HCT116 (cell line): Measurements from ENCODE around the gene CDKAL1. TPM values are rescaled to one million over a fixed set of nuclear protein-coding genes. Genes with fewer than 3 reads are reported as not detected.

ENCODE experiments used
- ATAC-seq: fragments of 200-7000 bp; cut with Tn5 transposase; 2 replicates; pipeline ENCODE4 v1.9.1; 2020; ENCODE audit warnings: mild to moderate bottlenecking, moderate library complexity
- BruUV-seq: library from RNA; stranded (reverse); fragments of 400-500 nt; replicated peaks from 2 replicates; lab custom pipeline; 2021; lab: Mats Ljungman, UMichigan
- CTCF ChIA-PET: fragments of 300-600 bp; sonication (Branson Sonifier 250); formaldehyde crosslinking; loops from one replicate; lab custom pipeline; 2021; ENCODE audit warnings: antibody characterized with exemption; lab: Charles Lee
- POLR2A ChIA-PET: fragments of 300-600, 350-600 bp; sonication (Branson Sonifier 250); formaldehyde crosslinking; loops from one replicate; lab custom pipeline; 2021; ENCODE audit warnings: antibody characterized with exemption; lab: Charles Lee
- RAD21 ChIA-PET, 2 experiments: fragments of 300-600 bp; sonication (Branson Sonifier 250); formaldehyde crosslinking; loops; one replicate each; lab custom pipeline; 2023; ENCODE audit warnings: low total read pairs in 2 of 2; ENCODE audit not compliant: uncharacterized antibody in 2 of 2, unreplicated experiment in 2 of 2, low non-redundant PET in 1 of 2; lab: Charles Lee
- DNase-seq: peaks from one replicate; pipeline ENCODE4 v3.0.0-alpha.2; 2010; ENCODE audit warnings: low read depth, low spot score
- H2AFZ ChIP-seq: fragments of 200-600 bp; shearing (Covaris generic), sonication (generic); 2 replicates; pipeline ENCODE4 v1.6.1; 2017; ENCODE audit warnings: low read depth, mixed run types, mixed read lengths, antibody characterized with exemption, low read length; ENCODE audit not compliant: poor library complexity, severe bottlenecking
- H3K27ac ChIP-seq: 2 replicates; pipeline ENCODE4 v1.5.1; 2012; ENCODE audit warnings: low read depth, low read length
- H3K27me3 ChIP-seq: fragments of 200-600 bp; sonication (generic); 2 replicates; pipeline ENCODE4 v1.6.1; 2016; ENCODE audit warnings: mixed run types, low read length, mixed read lengths; ENCODE audit not compliant: insufficient read depth
- H3K36me3 ChIP-seq, 2 experiments: fragments of 200-500 bp in 1 of 2; fragments of 200-600 bp in 1 of 2; sonication (Bioruptor generic) in 1 of 2; sonication (generic) in 1 of 2; 2 replicates each; pipeline versions ENCODE4 v1.5.1 to v1.6.1; 2014 to 2016; ENCODE audit warnings: low read length in 2 of 2, inconsistent platforms in 1 of 2, mixed read lengths in 1 of 2, mixed run types in 1 of 2; ENCODE audit not compliant: insufficient read depth in 2 of 2, control insufficient read depth in 1 of 2
- H3K4me1 ChIP-seq, 2 experiments: fragments of 200-600 bp in 1 of 2; sonication (generic) in 1 of 2; 2 replicates each; pipeline versions ENCODE4 v1.5.1 to v1.6.1; 2012 to 2017; ENCODE audit warnings: low read length in 2 of 2, inconsistent platforms in 1 of 2, mild to moderate bottlenecking in 1 of 2, mixed read lengths in 1 of 2, mixed run types in 1 of 2, moderate library complexity in 1 of 2; ENCODE audit not compliant: insufficient read depth in 2 of 2, control insufficient read depth in 1 of 2
- H3K4me2 ChIP-seq: fragments of 200-600 bp; sonication (generic); 2 replicates; pipeline ENCODE4 v1.6.1; 2017; ENCODE audit warnings: mixed run types, low read length, mixed read lengths
- H3K4me3 ChIP-seq, 2 experiments: fragments of 200-600 bp in 1 of 2; sonication (generic) in 1 of 2; replicated peaks in 1 of 2; 2 replicates each; pipeline ENCODE4 v1.5.1; 2011 to 2016; ENCODE audit warnings: low read length in 2 of 2, control low read depth in 1 of 2, low read depth in 1 of 2, mild to moderate bottlenecking in 1 of 2, mixed read lengths in 1 of 2, mixed run types in 1 of 2
- H3K79me2 ChIP-seq: fragments of 200-600 bp; sonication (generic); 2 replicates; pipeline ENCODE4 v1.6.1; 2017; ENCODE audit warnings: mild to moderate bottlenecking, mixed run types, low read length, moderate library complexity, mixed read lengths; ENCODE audit not compliant: insufficient read depth
- H3K9ac ChIP-seq: fragments of 200-600 bp; sonication (generic); 2 replicates; pipeline ENCODE4 v1.6.1; 2016; ENCODE audit warnings: low read length, mixed read lengths
- H3K9me2 ChIP-seq: fragments of 200-600 bp; sonication (generic), shearing (Covaris generic); 2 replicates; pipeline ENCODE4 v1.6.1; 2017; ENCODE audit warnings: mixed run types, mild to moderate bottlenecking, moderate library complexity; ENCODE audit not compliant: insufficient read depth
- H3K9me3 ChIP-seq, 2 experiments: fragments of 200-500 bp in 1 of 2; fragments of 200-600 bp in 1 of 2; sonication (Bioruptor generic) in 1 of 2; sonication (generic) in 1 of 2; 2 replicates each; pipeline ENCODE4 v1.6.1; 2014 to 2017; ENCODE audit warnings: low read length in 2 of 2, mixed read lengths in 2 of 2, inconsistent platforms in 1 of 2, low read depth in 1 of 2, mild to moderate bottlenecking in 1 of 2, mixed run types in 1 of 2, moderate library complexity in 1 of 2; ENCODE audit not compliant: control insufficient read depth in 1 of 2, insufficient read depth in 1 of 2
- H4K20me1 ChIP-seq: fragments of 200-600 bp; sonication (generic), shearing (Covaris generic); 2 replicates; pipeline ENCODE4 v1.6.1; 2017; ENCODE audit warnings: mixed run types, mild to moderate bottlenecking, moderate library complexity; ENCODE audit not compliant: insufficient read depth
- CBX3 ChIP-seq: IDR thresholded peaks from 2 replicates; pipeline ENCODE4 v1.6.1; 2012; ENCODE audit warnings: low read depth
- EGR1 ChIP-seq: IDR thresholded peaks from 2 replicates; pipeline ENCODE4 v1.6.1; 2012; ENCODE audit warnings: low read depth
- ELF1 ChIP-seq: IDR thresholded peaks from 2 replicates; pipeline ENCODE4 v1.6.1; 2012; ENCODE audit warnings: low read depth, borderline replicate concordance
- JUND ChIP-seq: IDR thresholded peaks from 2 replicates; pipeline ENCODE4 v1.6.1; 2012
- POLR2AphosphoS5 ChIP-seq: IDR thresholded peaks from 2 replicates; pipeline ENCODE4 v1.6.1; 2011; ENCODE audit warnings: mild to moderate bottlenecking, low read depth, low read length, moderate library complexity
- RAD21 ChIP-seq: IDR thresholded peaks from 2 replicates; pipeline ENCODE4 v1.6.1; 2012; ENCODE audit warnings: low read depth, mild to moderate bottlenecking
- REST ChIP-seq: IDR thresholded peaks from 2 replicates; pipeline ENCODE4 v1.6.1; 2012; ENCODE audit warnings: low read depth
- SIN3A ChIP-seq: IDR thresholded peaks from 2 replicates; pipeline ENCODE4 v1.6.1; 2012; ENCODE audit warnings: low read depth
- TCF7L2 ChIP-seq: IDR thresholded peaks from 2 replicates; pipeline ENCODE4 v1.7.0; 2011; ENCODE audit warnings: borderline replicate concordance, inconsistent platforms; ENCODE audit not compliant: insufficient read depth, insufficient read length; ENCODE audit errors: extremely low read depth
- intact Hi-C: fragments of 100-400 bp; cut with micrococcal nuclease; formaldehyde crosslinking; loops from 2 replicates; pipeline ENCODE4 v1.10.0; 2022
- total RNA-seq: library from RNA; stranded (reverse); gene quantifications from one replicate; pipeline ENCODE4 v1.2.1, GENCODE V29; 2021; ENCODE audit not compliant: unreplicated experiment

The CDKAL1 gene
- total RNA-seq, 1 experiment from 2014 or later, result 14.9 TPM

DNA sequence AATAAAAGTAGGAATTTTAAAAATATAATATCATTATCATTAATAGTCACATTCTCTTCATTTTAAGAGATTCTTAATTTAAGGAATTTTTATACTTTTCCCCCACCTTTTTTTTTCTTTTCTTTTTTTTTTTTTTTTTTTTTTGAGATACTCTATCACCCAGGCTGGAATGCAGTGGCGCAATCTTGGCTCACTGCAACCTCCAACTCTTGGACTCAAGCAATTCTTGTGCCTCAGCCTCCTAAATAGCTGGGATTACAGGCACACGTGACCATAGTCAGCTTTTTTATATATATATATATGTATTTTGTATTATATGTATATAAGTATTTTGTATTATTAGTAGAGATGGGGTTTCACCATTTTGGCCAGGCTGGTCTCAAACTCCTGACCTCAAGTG is 457.7 kb downstream of the CDKAL1 start (continued):
- TF ChIP-seq POLR2AphosphoS5, result no peak

DNA sequence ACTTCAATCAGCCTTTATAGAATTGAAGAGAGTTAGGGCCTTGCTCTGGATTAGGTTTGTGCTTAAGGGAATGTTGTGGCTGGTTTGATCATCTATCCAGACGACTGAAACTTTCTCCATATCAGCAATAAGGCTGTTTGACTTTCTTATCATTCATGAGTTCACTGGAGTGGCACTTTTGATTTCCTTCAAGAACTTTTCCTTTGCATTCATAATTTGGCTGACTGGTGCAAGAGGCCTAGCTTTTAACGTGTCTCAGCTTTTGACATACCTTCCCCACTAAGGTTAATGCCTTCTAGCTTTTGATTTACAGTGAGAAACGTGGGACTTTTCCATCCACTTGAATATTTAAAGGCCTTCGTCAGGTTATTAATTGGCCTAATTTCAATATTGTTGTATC is 461.8 kb downstream of the CDKAL1 start:
- no peaks in the 10 kb centered on the region for H3K9me3 ChIP-seq

More for the DNA sequence above, 461.8 kb downstream of the CDKAL1 start:
- POLR2A ChIA-PET, result no interaction called here
- H3K36me3 ChIP-seq, result no peaks in the 10 kb centered on the region
- BruUV-seq, result no TSS peak
- no peaks in the 10 kb centered on the region for H4K20me1 ChIP-seq
- H3K4me2 ChIP-seq, result no peak overlapping the region
- H3K27ac ChIP-seq, result no peak overlapping the region
- no peak for ATAC-seq
- intact Hi-C loops, result no loop called here
- TF ChIP-seq TCF7L2 (no peak), ELF1 (no peak), SIN3A (no peak), REST (no peak), JUND (no peak), POLR2AphosphoS5 (no peak), EGR1 (no peak), CBX3 (no peak), RAD21 (no peak)
- H3K27me3 ChIP-seq, result no peaks in the 10 kb centered on the region
- peaks cover 41 to 44% of the 10 kb centered on the region in 2 experiments for H3K4me1 ChIP-seq
- RAD21 ChIA-PET, result no interaction called here
- H3K79me2 ChIP-seq, result no peaks in the 10 kb centered on the region
- no peak for DNase-seq
- H3K9ac ChIP-seq, result no peak overlapping the region
- H2AFZ ChIP-seq, result no peak overlapping the region
- no peak overlapping the region for H3K4me3 ChIP-seq
- H3K9me2 ChIP-seq, result no peaks in the 10 kb centered on the region
- CTCF ChIA-PET, result no interaction called here
